Stomach (tissue), 9 donors: ENCODE measurements around the gene LRRC37A. TPM values are rescaled to one million over a fixed set of nuclear protein-coding genes. Genes with fewer than 3 reads are reported as not detected.
"Not testable (repeated sequence)": the region's sequence is repeated elsewhere in the genome, so short reads cannot be mapped to it uniquely, and the experiment has no call there.

Experiments used
- DNase-seq, 2 donors: peaks; one replicate each; pipeline versions ENCODE4 v3.0.0 to v3.0.0-alpha.2; 2013 to 2019
- H3K27ac ChIP-seq, 5 donors: fragments of 200-600 bp in 4 of 5; sonication (generic) in 4 of 5; one replicate each; pipeline ENCODE4 v1.5.1; 2013 to 2019; ENCODE audit warnings: mild to moderate bottlenecking in 1 of 5, moderate library complexity in 1 of 5
- H3K27me3 ChIP-seq, 3 donors: fragments of 200-600 bp; sonication (generic); one replicate each; pipeline ENCODE4 v1.5.1; 2017 to 2019; ENCODE audit warnings: mixed run types in 1 of 3
- H3K36me3 ChIP-seq, 4 donors: fragments of 200-600 bp; sonication (generic); 1 replicate in 3 of 4; 2 replicates in 1 of 4; pipeline ENCODE4 v1.5.1; 2016 to 2019
- H3K4me1 ChIP-seq, 4 donors: fragments of 200-600 bp; sonication (generic); one replicate each; pipeline ENCODE4 v1.5.1; 2016 to 2019
- H3K4me3 ChIP-seq, 4 donors: fragments of 200-600 bp; sonication (generic) in 3 of 4; one replicate each; pipeline ENCODE4 v1.5.1; 2016 to 2019; ENCODE audit warnings: mild to moderate bottlenecking in 1 of 4
- H3K9me3 ChIP-seq, 4 donors: fragments of 200-600 bp; sonication (generic); one replicate each; pipeline ENCODE4 v1.5.1; 2016 to 2019
- CTCF ChIP-seq, 7 experiments: fragments of 450-650 bp in 4 of 7; fragments of 200-600 bp in 3 of 7; sonication (generic) in 3 of 7; IDR thresholded peaks; one replicate each; pipeline ENCODE4 v1.5.1; 2016 to 2019; ENCODE audit warnings: antibody characterized with exemption in 7 of 7, control low read depth in 2 of 7, mild to moderate bottlenecking in 1 of 7
- POLR2AphosphoS5 ChIP-seq, 3 donors: sonication (generic); formaldehyde crosslinking; IDR thresholded peaks; one replicate each; pipeline ENCODE4 v1.6.1; 2016; ENCODE audit warnings: antibody characterized with exemption in 3 of 3
- WGBS, 5 donors: extraction: QIAGEN DNeasy Blood & Tissue Kit in 3 of 5; methylation state at CpG; one replicate each; pipeline versions ENCODE4 v1.1.5 to v1.1.7; 2013 to 2018; 5-methylcytosine and 5-hydroxymethylcytosine counted together
- intact Hi-C: fragments of 100-400 bp; cut with DNase I; formaldehyde crosslinking; loops from one replicate; pipeline ENCODE4 v1.15.1; 2023; ENCODE audit warnings: low total_unique reads
- polyA plus RNA-seq, 3 donors: library from polyadenylated mRNA; stranded (reverse); fragments of 200-250 nt; gene quantifications; one replicate each; pipeline ENCODE4 v1.2.3, GENCODE V29; 2013
- total RNA-seq, 5 donors: library from RNA; depleted of rRNA; stranded (reverse); fragments of >200 nt; gene quantifications; one replicate each; pipeline versions ENCODE4 v1.1.0 to v1.2.3, GENCODE V29; 2014 to 2016
- donor health status: healthy with polysubstance abuse.
- donor health status: Bipolar disorder and iron deficiency.
- donor health status: healthy.

Gene LRRC37A
- total and polyA plus RNA-seq, 8 donors = 0.68 to 3.3 (median 1.00) TPM; not detected in 2

GRCh38 chr17:46286764-46287221 lies 8.1 kb upstream of the LRRC37A start:
- H3K27me3 ChIP-seq, intact Hi-C loops, H3K4me3 ChIP-seq, H3K9me3 ChIP-seq, H3K36me3 ChIP-seq: not testable (repeated sequence)
- Histone ChIP-seq H3K27ac (peak overlapping the region in 3 of 5 donors; percentile 21 to 68 (median 43)), H3K4me1 (peaks cover 0 to 14% (median 5%) of the 10 kb centered on the region in 4 donors)
- peak in 1 of 2 donors; percentile 89 for DNase-seq
- TF ChIP-seq POLR2AphosphoS5 (IDR thresholded peaks at IDR 0.05) = peak in 2 of 3 donors; percentile 33 to 62
- TF ChIP-seq CTCF (IDR thresholded peaks at IDR 0.05) = peak in 6 of 7 experiments; percentile 54 to 89 (median 71)
- WGBS, 5 donors = 0 to 1% (median 1%) methylated on average over 3 of the region's 3 CpGs

- H3K27me3 ChIP-seq, H3K9me3 ChIP-seq, H3K4me3 ChIP-seq, DNase-seq, H3K36me3 ChIP-seq, intact Hi-C loops: not testable (repeated sequence)
- WGBS, 5 donors = 72 to 77% (median 73%) methylated on average over 7 of the region's 7 CpGs
- H3K4me1 ChIP-seq = peaks cover 0 to 14% (median 5%) of the 10 kb centered on the region in 4 donors
- H3K27ac ChIP-seq = peak overlapping the region in 3 of 5 donors; percentile 25 to 68 (median 43)
Measured at GRCh38 chr17:46287587-46287986, 7.3 kb upstream of the LRRC37A start.

- H3K36me3 ChIP-seq, H3K27me3 ChIP-seq, H3K4me3 ChIP-seq, H3K27ac ChIP-seq, DNase-seq, H3K9me3 ChIP-seq, intact Hi-C loops: not testable (repeated sequence)
- H3K4me1 ChIP-seq = peaks cover 0 to 14% (median 5%) of the 10 kb centered on the region in 4 donors
- 78 to 86% (median 85%) methylated on average over 4 of the region's 4 CpGs for WGBS, 5 donors
Measured at GRCh38 chr17:46290906-46291546, 3.9 kb upstream of the LRRC37A start.

GRCh38 chr17:46291618-46292017 lies 3.3 kb upstream of the LRRC37A start:
- intact Hi-C loops, H3K27me3 ChIP-seq, H3K27ac ChIP-seq, H3K36me3 ChIP-seq, DNase-seq, H3K9me3 ChIP-seq, H3K4me3 ChIP-seq: not testable (repeated sequence)
- H3K4me1 ChIP-seq = peaks cover 0 to 11% (median 5%) of the 10 kb centered on the region in 4 donors
- WGBS, 5 donors = 92 to 97% (median 93%) methylated on average over 8 of the region's 8 CpGs

- H3K36me3 ChIP-seq, H3K27me3 ChIP-seq, H3K4me1 ChIP-seq, H3K9me3 ChIP-seq, intact Hi-C loops, DNase-seq, H3K27ac ChIP-seq, H3K4me3 ChIP-seq: not testable (repeated sequence)
- WGBS, 5 donors = no CpG with 5 or more reads among the region's 19 CpGs
Measured at GRCh38 chr17:46341220-46341619, 46.3 kb downstream of the LRRC37A start.

GRCh38 chr17:46342131-46342530 lies 47.2 kb downstream of the LRRC37A start:
- no CpG with 5 or more reads among the region's 3 CpGs for WGBS, 5 donors
- DNase-seq, H3K27ac ChIP-seq, H3K27me3 ChIP-seq, H3K4me3 ChIP-seq, H3K4me1 ChIP-seq, H3K36me3 ChIP-seq, intact Hi-C loops, H3K9me3 ChIP-seq: not testable (repeated sequence)

- DNase-seq, H3K36me3 ChIP-seq, H3K4me1 ChIP-seq, H3K4me3 ChIP-seq, H3K9me3 ChIP-seq, H3K27me3 ChIP-seq, H3K27ac ChIP-seq, intact Hi-C loops: not testable (repeated sequence)
- WGBS, 5 donors = no CpG with 5 or more reads among the region's 2 CpGs
Measured at GRCh38 chr17:46348345-46348744, 53.4 kb downstream of the LRRC37A start.

- not testable (repeated sequence) for DNase-seq
Measured at GRCh38 chr17:46349060-46349459, 54.1 kb downstream of the LRRC37A start.

GRCh38 chr17:46353856-46354255 lies 58.9 kb downstream of the LRRC37A start:
- H3K4me1 ChIP-seq, H3K27ac ChIP-seq, H3K4me3 ChIP-seq, H3K36me3 ChIP-seq, H3K27me3 ChIP-seq, H3K9me3 ChIP-seq, DNase-seq, intact Hi-C loops: not testable (repeated sequence)
- no CpG with 5 or more reads among the region's 4 CpGs for whole genome bisulfite sequencing, 5 donors

More at GRCh38 chr17:46349060-46349459, 54.1 kb downstream of the LRRC37A start:
- intact Hi-C loops, H3K4me1 ChIP-seq, H3K27me3 ChIP-seq, H3K36me3 ChIP-seq, H3K9me3 ChIP-seq, H3K27ac ChIP-seq, H3K4me3 ChIP-seq: not testable (repeated sequence)
- WGBS, 5 donors = no CpG with 5 or more reads among the region's 1 CpG

GRCh38 chr17:46361145-46361735 lies 66.3 kb downstream of the LRRC37A start:
- H3K9me3 ChIP-seq, H3K4me1 ChIP-seq, intact Hi-C loops, H3K27me3 ChIP-seq, H3K36me3 ChIP-seq, DNase-seq: not testable (repeated sequence)
- H3K4me3 ChIP-seq = peak overlapping the region in 1 of 4 donors; percentile 28
- H3K27ac ChIP-seq = peak overlapping the region in 1 of 5 donors; percentile 38
- no CpG with 5 or more reads among the region's 42 CpGs for WGBS, 5 donors

- H3K9me3 ChIP-seq, H3K4me1 ChIP-seq, H3K36me3 ChIP-seq, H3K27me3 ChIP-seq, intact Hi-C loops: not testable (repeated sequence)
- 0% methylated on average over 3 to 14 of the region's 22 CpGs; no CpG with 5 or more reads in 3 of the 5 donors for WGBS, 5 donors
- peak in 1 of 2 donors; percentile 94 for DNase-seq
- Histone ChIP-seq H3K27ac (peak within 1 kb of the TSS in 1 of 5 donors; percentile 38), H3K4me3 (peak within 1 kb of the TSS in 1 of 4 donors; percentile 28)
Measured at GRCh38 chr17:46361755-46362154, 66.8 kb downstream of the LRRC37A start, which contains the start of gene ARL17B. Gene ARL17B (minus strand): TSS chr17:46361766. CDS start chr17:46358397, 3,369 bp downstream.
